Activated effector memory CD4-positive, alpha-beta T cell treated with anti-CD3 and anti-CD28 coated beads, Interleukin-2, amount 50 U/mL, for 16 hours (primary cell): ENCODE measurements around the gene NUDT12.

Experiments used
- DNase-seq: peaks from one replicate; pipeline ENCODE4 v3.0.0-alpha.2; 2020

The NUDT12 gene

GRCh38 chr5:103539376-103540330 lies 22.9 kb downstream of the NUDT12 start:
- no peak for DNase-seq

- no peak for DNase-seq
Observed at GRCh38 chr5:103532086-103532734, 30.4 kb downstream of the NUDT12 start.

DNA sequence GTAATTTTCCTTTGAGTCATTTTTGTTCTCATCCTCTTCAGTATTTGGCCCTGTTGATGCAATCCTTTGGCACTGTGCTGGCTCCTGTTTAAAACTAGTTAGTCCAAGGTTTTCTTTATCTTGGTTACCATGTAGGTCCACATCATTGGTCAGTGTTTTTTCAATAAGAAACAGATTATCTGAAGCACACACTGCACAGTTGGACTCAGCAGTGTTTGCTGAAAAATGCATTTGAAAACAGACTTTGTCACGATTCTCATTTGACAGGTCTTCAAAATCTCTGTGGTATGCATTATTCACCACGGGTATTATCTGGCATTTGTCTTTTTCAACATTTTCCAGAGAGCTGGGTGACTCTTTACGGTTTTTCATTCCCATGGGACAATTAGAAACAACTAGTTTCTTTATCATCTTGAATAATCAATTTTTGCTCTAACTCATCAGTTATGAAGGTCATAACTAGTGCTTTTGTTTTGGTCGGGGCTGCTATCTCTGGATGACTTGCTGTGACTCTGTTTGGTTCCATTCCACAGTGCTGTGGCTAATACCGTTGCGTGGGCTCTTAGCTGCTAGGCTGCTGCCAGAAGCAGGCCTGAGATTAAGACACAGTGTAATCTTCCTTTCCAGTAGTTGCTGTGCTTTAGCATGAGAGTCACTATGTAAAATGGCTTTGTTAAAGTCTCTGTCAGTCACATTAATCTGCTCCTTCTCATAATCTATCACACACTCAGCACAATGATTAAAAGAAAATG lies 36.2 kb downstream of the NUDT12 start:
- DNase-seq: no peak

GRCh38 chr5:103525361-103525760 lies 37.2 kb downstream of the NUDT12 start:
- no peak for DNase-seq

DNA sequence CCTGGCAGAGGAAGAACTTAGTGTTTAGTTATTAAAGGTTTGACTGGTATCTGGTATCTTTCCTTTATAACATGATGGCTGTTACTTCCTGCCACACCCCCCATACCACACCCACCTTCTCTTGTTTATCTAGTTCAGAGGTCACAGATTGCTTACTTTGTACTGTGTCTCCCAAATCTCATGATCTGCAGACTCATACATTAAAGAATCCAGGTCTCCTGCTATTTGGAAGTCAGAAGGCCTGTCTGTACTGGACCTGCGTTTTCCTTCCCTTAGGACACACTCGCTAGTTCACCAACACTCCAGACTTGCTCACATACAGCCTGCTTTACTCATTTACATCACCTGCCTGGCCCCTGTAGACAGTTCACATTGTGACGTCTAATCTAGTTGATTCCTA lies 39.3 kb downstream of the NUDT12 start:
- DNase-seq: no peak

- no peak for DNase-seq
Observed at GRCh38 chr5:103522586-103522985, 40.0 kb downstream of the NUDT12 start.

- DNase-seq: no peak
Observed at GRCh38 chr5:103519550-103519949, 43.0 kb downstream of the NUDT12 start.

- no peak for DNase-seq
Observed at GRCh38 chr5:103514371-103514770, 48.2 kb downstream of the NUDT12 start.

DNA sequence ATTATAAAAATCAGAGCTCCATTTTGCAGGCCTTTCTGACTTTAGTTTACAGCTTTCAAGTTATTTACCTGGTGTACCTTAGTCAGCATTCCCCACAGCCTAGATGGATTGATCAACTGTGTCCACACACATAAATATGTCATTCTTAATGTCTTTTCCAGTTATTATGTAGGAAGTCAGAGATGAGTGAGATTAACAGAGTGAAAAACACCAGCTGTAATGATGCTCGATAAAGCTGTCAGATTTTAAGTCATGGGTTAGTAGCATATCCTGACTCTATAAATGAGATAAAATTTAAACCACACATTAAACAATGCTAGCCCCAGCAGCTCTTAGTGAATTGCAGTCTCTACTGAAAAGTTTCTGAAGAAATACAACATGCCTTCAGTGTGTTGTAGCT lies 48.9 kb downstream of the NUDT12 start:
- DNase-seq: no peak

DNA sequence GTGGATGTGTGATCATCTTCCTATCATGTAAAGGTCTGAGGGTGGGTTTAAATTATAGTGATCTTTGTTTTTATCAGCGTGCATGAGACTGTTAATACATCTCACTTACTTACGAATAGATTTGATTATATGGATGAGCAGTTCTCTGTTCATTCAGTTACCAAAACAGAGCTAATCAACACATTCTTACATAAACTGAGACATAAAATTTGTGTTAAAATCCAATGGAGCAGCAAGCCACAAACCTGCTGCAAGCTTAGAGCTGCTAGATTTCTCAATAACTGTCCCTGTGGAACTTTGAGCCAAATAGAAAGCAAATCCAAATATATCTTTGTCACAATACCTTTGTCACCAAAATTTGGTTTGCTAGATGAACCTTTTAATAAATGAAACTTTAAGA lies 50.1 kb downstream of the NUDT12 start:
- no peak for DNase-seq

DNA sequence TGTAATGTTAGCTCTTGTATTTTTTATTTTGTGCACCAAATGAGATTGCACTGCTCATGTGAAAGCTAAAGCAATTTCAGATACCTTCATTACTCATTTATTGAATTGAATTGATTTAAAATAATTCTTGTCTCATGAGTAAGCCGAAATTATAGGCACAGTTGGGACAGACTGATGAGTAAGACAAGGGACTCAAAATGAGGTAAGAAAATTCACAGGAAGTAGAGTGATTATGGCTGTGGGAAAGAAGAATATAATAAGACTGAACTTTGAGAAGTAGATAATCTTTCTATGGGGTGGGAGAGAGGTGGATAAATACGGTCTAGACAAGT lies 51.1 kb downstream of the NUDT12 start:
- DNase-seq: no peak

DNA sequence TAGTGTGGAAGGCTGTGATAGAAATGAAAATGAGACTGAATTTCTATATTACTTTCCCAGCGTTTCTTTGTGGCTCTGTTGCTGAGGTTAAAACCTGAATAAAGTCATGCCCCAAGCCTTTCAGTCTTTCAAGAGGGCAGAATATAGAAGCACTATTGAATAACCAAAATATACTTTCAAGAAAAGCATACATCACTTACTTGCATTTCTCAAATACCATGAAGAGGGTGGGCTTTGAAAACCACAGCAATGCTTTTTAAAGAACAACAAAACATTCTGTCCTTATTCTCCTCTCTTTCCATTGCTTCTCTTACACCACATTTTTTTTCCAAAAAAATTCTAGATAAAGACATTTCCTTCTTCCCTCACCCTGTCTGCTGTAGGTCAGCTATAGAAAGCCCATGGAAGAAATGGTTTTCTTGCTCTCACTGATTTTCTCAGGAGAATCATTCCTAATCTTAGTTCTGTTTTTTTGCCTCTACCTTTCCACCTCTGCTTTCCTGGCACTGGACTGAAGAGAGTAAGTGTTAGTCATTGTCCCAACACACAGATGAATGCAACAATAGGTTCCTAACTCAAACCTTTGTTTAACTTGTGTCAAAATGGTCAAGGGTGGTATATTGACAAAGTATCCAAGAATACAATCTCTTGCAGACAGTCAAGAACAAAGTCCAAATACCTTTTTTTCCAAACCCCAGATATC lies 51.6 kb downstream of the NUDT12 start:
- no peak for DNase-seq

DNA sequence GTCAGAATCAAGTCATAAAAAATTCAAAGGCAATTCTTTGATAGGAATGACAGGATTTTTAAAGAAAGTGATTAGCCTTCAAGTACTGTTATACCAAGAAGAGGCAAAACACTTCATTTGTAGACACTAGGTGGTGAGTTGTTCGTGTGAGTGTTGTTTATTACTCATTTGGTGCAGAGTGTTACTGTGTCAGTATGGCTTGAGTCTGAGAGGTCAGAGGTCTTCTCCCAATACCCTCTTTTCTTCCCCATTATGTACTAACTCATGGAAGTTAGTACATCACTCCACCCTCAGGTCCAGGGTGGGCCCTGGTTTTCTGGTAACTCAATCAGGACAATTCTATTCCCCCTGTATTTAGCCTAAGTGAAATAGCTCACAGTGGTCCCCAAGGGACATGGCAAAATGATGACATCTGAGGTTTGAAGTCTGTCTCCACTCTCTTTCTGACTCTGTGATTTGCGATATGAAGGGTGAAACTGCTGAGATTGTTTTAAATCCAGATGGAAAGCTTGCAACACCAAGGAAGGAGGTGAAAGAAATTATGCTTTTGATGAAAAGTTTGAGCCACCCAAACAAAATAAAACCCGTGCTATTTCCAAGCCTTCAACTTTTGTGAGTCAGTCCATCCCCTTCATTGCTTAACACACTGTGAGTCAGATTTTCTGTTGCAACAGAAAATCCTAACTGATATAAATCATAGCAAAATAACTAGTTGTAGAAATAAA lies 56.8 kb downstream of the NUDT12 start:
- DNase-seq: no peak

- DNase-seq: no peak
Observed at GRCh38 chr5:103503066-103503465, 59.5 kb downstream of the NUDT12 start.

DNA sequence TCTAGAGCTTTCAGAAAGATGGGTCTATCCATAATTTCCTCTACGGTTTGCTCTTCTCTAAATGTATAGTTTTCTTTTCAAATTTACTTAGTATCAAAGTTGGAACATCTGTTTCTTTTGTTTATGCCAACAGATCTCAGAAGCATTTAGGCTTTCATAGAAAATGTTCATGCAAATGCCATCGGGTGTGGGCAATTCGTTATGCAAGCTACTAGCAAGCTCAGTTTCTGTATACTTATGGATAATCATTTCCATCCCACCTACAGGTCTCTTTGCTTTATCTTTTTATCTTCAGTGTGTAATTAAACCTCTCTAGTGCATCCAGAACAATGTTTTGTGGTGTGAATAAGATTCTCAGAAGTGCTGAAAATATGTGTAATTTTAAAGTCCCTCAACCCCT lies 59.9 kb downstream of the NUDT12 start:
- no peak for DNase-seq
